Loucy (cell line): Measurements from ENCODE around the gene ESYT2.

ENCODE experiments used
- CTCF ChIP-seq: fragments of 200-600 bp; sonication (generic); conservative IDR thresholded peaks from 2 replicates; pipeline ENCODE4 v1.5.1; 2014; ENCODE audit warnings: mild to moderate bottlenecking, antibody characterized with exemption, low read length
- EZH2phosphoT487 ChIP-seq: fragments of 200-600 bp; IDR thresholded peaks from 2 replicates; pipeline ENCODE4 v1.6.1; 2018; ENCODE audit warnings: antibody characterized with exemption, mild to moderate bottlenecking, moderate library complexity, borderline replicate concordance

- TF ChIP-seq CTCF: no peak
- TF ChIP-seq EZH2phosphoT487: no peak
Measured at GRCh38 chr7:158821171-158822031, 7.9 kb downstream of the ESYT2 start.
